K562 (cell line): ENCODE measurements around the gene DGCR8. TPM values are rescaled to one million over a fixed set of nuclear protein-coding genes. Genes with fewer than 3 reads are reported as not detected.
A peak's percentile ranks its signal among the peaks of the same experiment; 100 is the strongest.

ENCODE experiments used
- HNRNPLL ChIP-seq: fragments of 200-400 bp; formaldehyde crosslinking; IDR thresholded peaks from 2 replicates; pipeline ENCODE4 v1.6.1; 2017; ENCODE audit warnings: low read length, low read depth, mild to moderate bottlenecking; ENCODE audit not compliant: poor library complexity, severe bottlenecking
- NR2C1 ChIP-seq, 2 experiments: fragments of 450-650 bp; IDR thresholded peaks; 2 replicates each; pipeline ENCODE4 v1.6.1; 2017; ENCODE audit warnings: mild to moderate bottlenecking in 2 of 2, antibody characterized with exemption in 1 of 2, inconsistent platforms in 1 of 2, missing compliant biosample characterization in 1 of 2, missing genetic modification characterization in 1 of 2
- PML ChIP-seq: IDR thresholded peaks from 2 replicates; pipeline ENCODE4 v1.6.1; 2012; ENCODE audit warnings: low read length, inconsistent platforms
- SMAD4 ChIP-seq: fragments of 250-450 bp; sonication (Bioruptor Pico); conservative IDR thresholded peaks from 2 replicates; pipeline ENCODE4 v1.8.0; 2021; ENCODE audit warnings: inconsistent platforms, mild to moderate bottlenecking, moderate library complexity
- SMC3 ChIP-seq: conservative IDR thresholded peaks from 2 replicates; pipeline ENCODE4 v1.6.1; 2011; ENCODE audit warnings: low read depth, low read length, improper control_type of control experiment; ENCODE audit not compliant: insufficient read depth
- SREBF1 ChIP-seq: fragments of 150-350 bp; IDR thresholded peaks from 2 replicates; pipeline ENCODE4 v1.6.1; 2014; ENCODE audit warnings: antibody characterized with exemption, low read depth, low read length, borderline replicate concordance
- ZBTB11 ChIP-seq, 3 experiments: fragments of 200-800 bp in 1 of 3; fragments of 250-450 bp in 1 of 3; fragments of 450-650 bp in 1 of 3; sonication (Bioruptor Pico) in 1 of 3; sonication (Bioruptor generic) in 1 of 3; formaldehyde crosslinking in 1 of 3; IDR thresholded peaks; 2 replicates each; pipeline versions ENCODE4 v1.6.1 to v1.8.0; 2016 to 2022; ENCODE audit warnings: mild to moderate bottlenecking in 2 of 3, missing genetic modification characterization in 2 of 3, missing compliant biosample characterization in 1 of 3, moderate library complexity in 1 of 3
- ZBTB26 ChIP-seq: fragments of 450-650 bp; formaldehyde crosslinking; IDR thresholded peaks from 2 replicates; pipeline ENCODE4 v1.4.0; 2022; ENCODE audit warnings: missing genetic modification characterization
- ZNF76 ChIP-seq: fragments of 250-450 bp; sonication (Bioruptor Pico); IDR thresholded peaks from 2 replicates; pipeline ENCODE4 v1.4.0; 2020; ENCODE audit warnings: mild to moderate bottlenecking, moderate library complexity, borderline replicate concordance
- polyA plus RNA-seq, 8 experiments: library from polyadenylated mRNA; depleted of rRNA in 4 of 8; stranded (reverse) in 5 of 8; unstranded in 3 of 8; fragments of >200 nt; fragmentation: Nextera tagmentation in 2 of 8; fragmentation: Illumina TruSeq in 1 of 8; extraction: Ambion mirVana in 2 of 8; extraction: Trizol in 1 of 8; gene quantifications; 2 replicates each; pipeline versions ENCODE4 v1.2.1 to v1.2.3, GENCODE V29; 2011 to 2014; ENCODE audit warnings: inconsistent platforms in 1 of 8, missing spikeins in 1 of 8
- total RNA-seq, 7 experiments: library from RNA; depleted of rRNA in 6 of 7; stranded (reverse); fragments of >200 nt in 6 of 7; fragmentation: Illumina TruSeq in 2 of 7; extraction: Trizol in 2 of 7; gene quantifications; 2 replicates each; pipeline versions ENCODE4 v1.2.1 to v1.2.3, GENCODE V29; 2011 to 2021; ENCODE audit warnings: low replicate concordance in 1 of 7

The DGCR8 gene
- total and polyA plus RNA-seq, 9 of the 15 experiments (the other 6 are each of a cell fraction or from before 2014, with no cell fraction given) = 5.9 to 144 (median 80.1) TPM

GRCh38 chr22:20111689-20112622, 31.9 kb downstream of the DGCR8 start (continued):
- TF ChIP-seq ZBTB11 (CRISPR knock-in tag; IDR thresholded peaks at IDR 0.05) (peak in 1 of 3 experiments; percentile 43; a peak in 1 of 6 replicates), ZBTB26 (CRISPR knock-in tag) (0 out of 2 replicates have a peak, but pooled peaks have one; percentile 40), NR2C1 (IDR thresholded peaks at IDR 0.05) (no peak), NR2C1 (tag; IDR thresholded peaks at IDR 0.05) (no peak), HNRNPLL (peak; percentile 37), SMC3 (0 out of 2 replicates have a peak, but pooled peaks have one; percentile 1), SREBF1 (no peak), SMAD4 (0 out of 2 replicates have a peak, but pooled peaks have one; percentile 15), ZNF76 (CRISPR knock-in tag) (no peak), PML (peak; percentile 78; the same call in 1 of the 2 replicates)
